IMR-90 (cell line): Measurements from ENCODE around the gene NR2F2.

ENCODE experiments used
- CEBPB ChIP-seq: IDR thresholded peaks from 2 replicates; pipeline ENCODE4 v1.6.1; 2012; ENCODE audit warnings: low read depth, low read length, improper control_type of control experiment
- CHD1 ChIP-seq: IDR thresholded peaks from 2 replicates; pipeline ENCODE4 v1.6.1; 2012; ENCODE audit warnings: low read depth, low read length, improper control_type of control experiment
- CTCF ChIP-seq: conservative IDR thresholded peaks from 2 replicates; pipeline ENCODE4 v1.5.1; 2012; ENCODE audit warnings: mild to moderate bottlenecking, low read depth, low read length, improper control_type of control experiment
- ELK1 ChIP-seq: fragments of 150-350 bp; IDR thresholded peaks from 2 replicates; pipeline ENCODE4 v1.6.1; 2016; ENCODE audit warnings: low read depth, mild to moderate bottlenecking, low read length, moderate library complexity, borderline replicate concordance
- FOS ChIP-seq: fragments of 150-350 bp; IDR thresholded peaks from 2 replicates; pipeline ENCODE4 v1.6.1; 2016; ENCODE audit warnings: low read depth, low read length
- MAFK ChIP-seq: IDR thresholded peaks from 2 replicates; pipeline ENCODE4 v1.6.1; 2012; ENCODE audit warnings: low read depth, low read length, improper control_type of control experiment
- NFE2L2 ChIP-seq: fragments of 150-350 bp; IDR thresholded peaks from 2 replicates; pipeline ENCODE4 v1.6.1; 2016; ENCODE audit warnings: low read depth, mild to moderate bottlenecking, low read length
- POLR2A ChIP-seq: IDR thresholded peaks from 2 replicates; pipeline ENCODE4 v1.6.1; 2012; ENCODE audit warnings: mild to moderate bottlenecking, low read depth, low read length
- RAD21 ChIP-seq: IDR thresholded peaks from 2 replicates; pipeline ENCODE4 v1.6.1; 2012; ENCODE audit warnings: low read length, improper control_type of control experiment
- RCOR1 ChIP-seq: IDR thresholded peaks from 2 replicates; pipeline ENCODE4 v1.6.1; 2012; ENCODE audit warnings: mild to moderate bottlenecking, low read length, improper control_type of control experiment; ENCODE audit not compliant: insufficient replicate concordance
- RFX5 ChIP-seq: IDR thresholded peaks from 2 replicates; pipeline ENCODE4 v1.8.0; 2012; ENCODE audit warnings: low read depth, mild to moderate bottlenecking, low read length, moderate library complexity
- USF2 ChIP-seq: fragments of 150-350 bp; IDR thresholded peaks from 2 replicates; pipeline ENCODE4 v1.6.1; 2017; ENCODE audit warnings: mild to moderate bottlenecking, antibody characterized with exemption, low read length, low read depth

- TF ChIP-seq CTCF: no peak
- no peak for TF ChIP-seq RAD21
- TF ChIP-seq RFX5: no peak
- no peak for TF ChIP-seq POLR2A
- TF ChIP-seq ELK1: no peak
- TF ChIP-seq MAFK: no peak
- TF ChIP-seq USF2: no peak
- no peak for TF ChIP-seq CHD1
- TF ChIP-seq RCOR1: no peak
- TF ChIP-seq CEBPB: no peak
- no peak for TF ChIP-seq NFE2L2
- no peak for TF ChIP-seq FOS
These were observed 18.6 kb upstream of the NR2F2 start for GRCh38 chr15:96311956-96312294.
